Hepatocyte (in vitro differentiated cells): ENCODE data around the gene DTNA.

Experiments
- CTCF ChIP-seq: fragments of 200-600 bp; sonication (generic); IDR thresholded peaks from 2 replicates; pipeline ENCODE4 v1.5.1; 2016; ENCODE audit warnings: antibody characterized with exemption, mild to moderate bottlenecking; ENCODE audit not compliant: poor library complexity
- EZH2 ChIP-seq: fragments of 200-600 bp; sonication (generic); IDR thresholded peaks from 2 replicates; pipeline ENCODE4 v1.6.1; 2016; ENCODE audit warnings: antibody characterized with exemption, mild to moderate bottlenecking, borderline replicate concordance
- EZH2phosphoT487 ChIP-seq: fragments of 200-600 bp; sonication (generic); IDR thresholded peaks from one replicate; pipeline ENCODE4 v1.6.1; 2018; ENCODE audit warnings: antibody characterized with exemption, mild to moderate bottlenecking, low read depth, moderate library complexity; ENCODE audit not compliant: unreplicated experiment, severe bottlenecking

- no peak for TF ChIP-seq CTCF
- TF ChIP-seq EZH2 = no peak
- TF ChIP-seq EZH2phosphoT487 = no peak
Observed at GRCh38 chr18:34730774-34731173, 20.7 kb downstream of the DTNA start.
